ENCODE data around the gene NUDT13. TPM values are rescaled to one million over a fixed set of nuclear protein-coding genes. Genes with fewer than 3 reads are reported as not detected.

NUDT13 gene
- total RNA-seq, 1 experiment from 2014 or later: 2.9 TPM

- TF ChIP-seq E2F4 (CRISPR knock-in tag; IDR thresholded peaks at IDR 0.05; ENCODE audit: borderline replicate concordance, low read depth) (no peak), NR2C2 (CRISPR knock-in tag; IDR thresholded peaks at IDR 0.05) (no peak), NR1H2 (CRISPR knock-in tag; IDR thresholded peaks at IDR 0.05) (no peak), ARID4B (CRISPR knock-in tag; IDR thresholded peaks at IDR 0.05; ENCODE audit: borderline replicate concordance) (0 out of 2 replicates have a peak, but pooled peaks have one; percentile 39), IRF2 (CRISPR knock-in tag; IDR thresholded peaks at IDR 0.05; ENCODE audit: borderline replicate concordance, low read depth) (no peak), CTCF (IDR thresholded peaks at IDR 0.05) (peak; percentile 31; the same call in 1 of the 2 replicates), MXD4 (CRISPR knock-in tag; IDR thresholded peaks at IDR 0.05; ENCODE audit: borderline replicate concordance) (no peak), FOXK1 (CRISPR knock-in tag; IDR thresholded peaks at IDR 0.05) (peak; percentile 65; the same call in 1 of the 2 replicates), AFF4 (CRISPR knock-in tag; IDR thresholded peaks at IDR 0.05; ENCODE audit: borderline replicate concordance) (peak; percentile 88; the same call in 1 of the 2 replicates), TEAD1 (CRISPR knock-in tag; IDR thresholded peaks at IDR 0.05) (peak; percentile 63; the same call in 1 of the 2 replicates), OVOL2 (CRISPR knock-in tag; IDR thresholded peaks at IDR 0.05; ENCODE audit: borderline replicate concordance) (no peak), CREB1 (CRISPR knock-in tag; IDR thresholded peaks at IDR 0.05) (peak; percentile 38; the same call in 1 of the 2 replicates), ZNF423 (CRISPR knock-in tag; IDR thresholded peaks at IDR 0.05) (no peak), MAX (CRISPR knock-in tag; IDR thresholded peaks at IDR 0.05) (peak; percentile 61), HMGA2 (CRISPR knock-in tag; IDR thresholded peaks at IDR 0.05) (no peak), PRRX2 (CRISPR knock-in tag; IDR thresholded peaks at IDR 0.05) (no peak), E2F5 (CRISPR knock-in tag; IDR thresholded peaks at IDR 0.05) (no peak; the same call in 1 of the 2 replicates), SMAD4 (CRISPR knock-in tag; IDR thresholded peaks at IDR 0.05) (0 out of 2 replicates have a peak, but pooled peaks have one; percentile 44), ETV6 (CRISPR knock-in tag; IDR thresholded peaks at IDR 0.05) (peak; percentile 92), PRDM15 (CRISPR knock-in tag; IDR thresholded peaks at IDR 0.05) (no peak), SOX15 (CRISPR knock-in tag; IDR thresholded peaks at IDR 0.05) (no peak), GABPB1 (CRISPR knock-in tag; IDR thresholded peaks at IDR 0.05) (peak; percentile 54)
These were observed 13.6 kb upstream of the NUDT13 start, which contains the start of gene P4HA1 (continued) for GRCh38 chr10:73096449-73097304.
